Neural cell (in vitro differentiated cells): ENCODE results near the gene MTARC1. TPM values are rescaled to one million over a fixed set of nuclear protein-coding genes. Genes with fewer than 3 reads are reported as not detected.

Experiments used
- H2AFZ ChIP-seq: fragments of 200-600, 300-800 bp; sonication (generic), shearing (Covaris generic); 2 replicates; pipeline ENCODE4 v1.6.0; 2014; ENCODE audit warnings: low read depth, mild to moderate bottlenecking, antibody characterized with exemption, low read length, moderate library complexity
- H3F3A ChIP-seq: fragments of 200-600 bp; shearing (Covaris generic); 2 replicates; pipeline ENCODE4 v1.6.1; 2016; ENCODE audit warnings: mild to moderate bottlenecking, moderate library complexity, mixed read lengths, antibody characterized with exemption, low read length; ENCODE audit not compliant: insufficient read depth, poor library complexity, severe bottlenecking
- H3K27ac ChIP-seq: fragments of 200-600, 300-800 bp; sonication (generic), shearing (Covaris generic); 2 replicates; pipeline ENCODE4 v1.5.1; 2014; ENCODE audit warnings: mild to moderate bottlenecking, low read length, moderate library complexity
- H3K27me3 ChIP-seq: fragments of 300-800, 200-600 bp; sonication (generic), shearing (Covaris generic); 2 replicates; pipeline ENCODE4 v1.6.0; 2014; ENCODE audit warnings: mild to moderate bottlenecking, low read depth, low read length, moderate library complexity; ENCODE audit not compliant: insufficient read depth
- H3K36me3 ChIP-seq: fragments of 300-800, 200-600 bp; sonication (generic), shearing (Covaris generic); 2 replicates; pipeline ENCODE4 v1.5.1; 2014; ENCODE audit warnings: mild to moderate bottlenecking, antibody characterized with exemption, low read length, moderate library complexity; ENCODE audit not compliant: insufficient read depth
- H3K4me2 ChIP-seq: fragments of 300-800, 200-600 bp; sonication (generic), shearing (Covaris generic); 2 replicates; pipeline ENCODE4 v1.6.0; 2014; ENCODE audit warnings: mild to moderate bottlenecking, low read length
- H3K4me3 ChIP-seq: fragments of 300-800, 200-600 bp; sonication (generic), shearing (Covaris generic); 2 replicates; pipeline ENCODE4 v1.5.1; 2014; ENCODE audit warnings: mild to moderate bottlenecking, low read length, moderate library complexity
- H3K79me2 ChIP-seq: fragments of 200-600 bp; shearing (Covaris generic); replicated peaks from 2 replicates; pipeline ENCODE4 v1.6.0; 2014; ENCODE audit warnings: mild to moderate bottlenecking, low read length, moderate library complexity; ENCODE audit not compliant: insufficient read depth
- H3K9ac ChIP-seq: fragments of 300-800, 200-600 bp; sonication (generic), shearing (Covaris generic); 2 replicates; pipeline ENCODE4 v1.6.1; 2016; ENCODE audit warnings: mild to moderate bottlenecking, low read length, mixed read lengths
- H3K9me2 ChIP-seq: fragments of 200-600 bp; shearing (Covaris generic); 2 replicates; pipeline ENCODE4 v1.6.1; 2016; ENCODE audit warnings: mild to moderate bottlenecking, low read length, mixed read lengths; ENCODE audit not compliant: insufficient read depth
- H3K9me3 ChIP-seq: fragments of 200-600, 300-800 bp; sonication (generic), shearing (Covaris generic); 2 replicates; pipeline ENCODE4 v1.6.1; 2016; ENCODE audit warnings: mild to moderate bottlenecking, mixed run types, low read length, moderate library complexity, mixed read lengths
- H4K20me1 ChIP-seq: fragments of 200-600 bp; shearing (Covaris generic); 2 replicates; pipeline ENCODE4 v1.6.1; 2016; ENCODE audit warnings: mild to moderate bottlenecking, mixed run types; ENCODE audit not compliant: insufficient read depth
- CTCF ChIP-seq: fragments of 450-650 bp; IDR thresholded peaks from 2 replicates; pipeline ENCODE4 v1.5.1; 2014; ENCODE audit warnings: antibody characterized with exemption, mild to moderate bottlenecking, moderate library complexity; ENCODE audit not compliant: poor library complexity, severe bottlenecking
- EP300 ChIP-seq: fragments of 450-650 bp; conservative IDR thresholded peaks from 2 replicates; pipeline ENCODE4 v1.6.1; 2014; ENCODE audit warnings: antibody characterized with exemption, mild to moderate bottlenecking, moderate library complexity; ENCODE audit not compliant: poor library complexity, severe bottlenecking
- EZH2 ChIP-seq: fragments of 200-600, 300-800 bp; shearing (Covaris generic), sonication (generic); IDR thresholded peaks from 2 replicates; pipeline ENCODE4 v1.6.1; 2014; ENCODE audit warnings: antibody characterized with exemption, low read length, borderline replicate concordance, mild to moderate bottlenecking; ENCODE audit not compliant: insufficient read depth, poor library complexity, severe bottlenecking
- MXI1 ChIP-seq: fragments of 450-650 bp; conservative IDR thresholded peaks from 2 replicates; pipeline ENCODE4 v1.6.1; 2014; ENCODE audit warnings: antibody characterized with exemption, mild to moderate bottlenecking; ENCODE audit not compliant: poor library complexity, severe bottlenecking
- POLR2AphosphoS5 ChIP-seq: IDR thresholded peaks from 2 replicates; pipeline ENCODE4 v1.6.1; 2012
- RAD21 ChIP-seq: fragments of 450-650 bp; conservative IDR thresholded peaks from 2 replicates; pipeline ENCODE4 v1.6.1; 2014; ENCODE audit warnings: antibody characterized with exemption, mild to moderate bottlenecking, moderate library complexity
- SMC3 ChIP-seq: fragments of 450-650 bp; conservative IDR thresholded peaks from 2 replicates; pipeline ENCODE4 v1.6.1; 2014; ENCODE audit warnings: antibody characterized with exemption, mild to moderate bottlenecking, moderate library complexity; ENCODE audit not compliant: poor library complexity
- TAF1 ChIP-seq: IDR thresholded peaks from 2 replicates; pipeline ENCODE4 v1.6.1; 2012; ENCODE audit warnings: low read depth
- polyA plus RNA-seq: library from polyadenylated mRNA; depleted of rRNA; stranded (reverse); fragments of >200 nt; gene quantifications from 2 replicates; pipeline ENCODE4 v1.2.3, GENCODE V29; 2014
- TF ChIP-seq, protein P1 (sequence below): IDR thresholded peaks from 2 replicates; pipeline ENCODE4 v1.6.1; 2012; ENCODE audit warnings: borderline replicate concordance

MTARC1 gene
- polyA plus RNA-seq, 1 donor from 2014 or later: 4.2 TPM

DNA sequence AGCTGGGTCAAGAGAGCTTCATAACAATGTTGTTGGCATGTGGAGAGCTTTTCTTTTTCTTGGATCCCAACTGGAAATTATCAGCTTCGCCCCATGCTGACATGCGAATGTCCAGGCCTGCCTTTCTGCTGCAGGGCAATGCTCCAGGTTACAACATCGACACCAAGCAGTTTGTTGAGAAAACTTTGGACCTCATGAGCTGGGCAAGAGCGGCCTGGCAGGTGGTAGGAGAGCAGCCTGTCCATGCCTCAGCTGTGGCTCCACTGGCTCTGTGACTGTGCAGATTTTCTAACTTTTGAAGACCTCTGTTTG lies 41.4 kb downstream of the MTARC1 start:
- no peaks in the 10 kb centered on the region for H3F3A ChIP-seq
- H3K9ac ChIP-seq: no peak overlapping the region
- no peaks in the 10 kb centered on the region for H3K27me3 ChIP-seq
- H3K4me3 ChIP-seq: no peak overlapping the region
- no peaks in the 10 kb centered on the region for H3K36me3 ChIP-seq
- H3K9me2 ChIP-seq: no peaks in the 10 kb centered on the region
- H3K27ac ChIP-seq: no peak overlapping the region
- TF ChIP-seq POLR2AphosphoS5 (no peak), MXI1 (no peak), EZH2 (no peak), EP300 (no peak), CTCF (no peak), RAD21 (no peak), TAF1 (no peak), SMC3 (no peak)
- TF ChIP-seq, protein P1, sequence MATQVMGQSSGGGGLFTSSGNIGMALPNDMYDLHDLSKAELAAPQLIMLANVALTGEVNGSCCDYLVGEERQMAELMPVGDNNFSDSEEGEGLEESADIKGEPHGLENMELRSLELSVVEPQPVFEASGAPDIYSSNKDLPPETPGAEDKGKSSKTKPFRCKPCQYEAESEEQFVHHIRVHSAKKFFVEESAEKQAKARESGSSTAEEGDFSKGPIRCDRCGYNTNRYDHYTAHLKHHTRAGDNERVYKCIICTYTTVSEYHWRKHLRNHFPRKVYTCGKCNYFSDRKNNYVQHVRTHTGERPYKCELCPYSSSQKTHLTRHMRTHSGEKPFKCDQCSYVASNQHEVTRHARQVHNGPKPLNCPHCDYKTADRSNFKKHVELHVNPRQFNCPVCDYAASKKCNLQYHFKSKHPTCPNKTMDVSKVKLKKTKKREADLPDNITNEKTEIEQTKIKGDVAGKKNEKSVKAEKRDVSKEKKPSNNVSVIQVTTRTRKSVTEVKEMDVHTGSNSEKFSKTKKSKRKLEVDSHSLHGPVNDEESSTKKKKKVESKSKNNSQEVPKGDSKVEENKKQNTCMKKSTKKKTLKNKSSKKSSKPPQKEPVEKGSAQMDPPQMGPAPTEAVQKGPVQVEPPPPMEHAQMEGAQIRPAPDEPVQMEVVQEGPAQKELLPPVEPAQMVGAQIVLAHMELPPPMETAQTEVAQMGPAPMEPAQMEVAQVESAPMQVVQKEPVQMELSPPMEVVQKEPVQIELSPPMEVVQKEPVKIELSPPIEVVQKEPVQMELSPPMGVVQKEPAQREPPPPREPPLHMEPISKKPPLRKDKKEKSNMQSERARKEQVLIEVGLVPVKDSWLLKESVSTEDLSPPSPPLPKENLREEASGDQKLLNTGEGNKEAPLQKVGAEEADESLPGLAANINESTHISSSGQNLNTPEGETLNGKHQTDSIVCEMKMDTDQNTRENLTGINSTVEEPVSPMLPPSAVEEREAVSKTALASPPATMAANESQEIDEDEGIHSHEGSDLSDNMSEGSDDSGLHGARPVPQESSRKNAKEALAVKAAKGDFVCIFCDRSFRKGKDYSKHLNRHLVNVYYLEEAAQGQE: no peak
- no peaks in the 10 kb centered on the region for H4K20me1 ChIP-seq
- no peaks in the 10 kb centered on the region for H3K79me2 ChIP-seq
- no peaks in the 10 kb centered on the region for H3K9me3 ChIP-seq
- no peak overlapping the region for H3K4me2 ChIP-seq
- H2AFZ ChIP-seq: no peak overlapping the region

GRCh38 chr1:220828950-220829586 lies 42.4 kb downstream of the MTARC1 start:
- Histone ChIP-seq H3K36me3 (no peaks in the 10 kb centered on the region), H3K27ac (no peak overlapping the region), H4K20me1 (no peaks in the 10 kb centered on the region), H3F3A (no peaks in the 10 kb centered on the region), H3K9me3 (no peaks in the 10 kb centered on the region), H3K4me2 (no peak overlapping the region), H3K27me3 (no peaks in the 10 kb centered on the region), H3K79me2 (no peaks in the 10 kb centered on the region), H2AFZ (no peak overlapping the region), H3K9me2 (no peaks in the 10 kb centered on the region), H3K4me3 (no peak overlapping the region), H3K9ac (no peak overlapping the region)
- TF ChIP-seq POLR2AphosphoS5 (no peak), RAD21 (no peak)

DNA sequence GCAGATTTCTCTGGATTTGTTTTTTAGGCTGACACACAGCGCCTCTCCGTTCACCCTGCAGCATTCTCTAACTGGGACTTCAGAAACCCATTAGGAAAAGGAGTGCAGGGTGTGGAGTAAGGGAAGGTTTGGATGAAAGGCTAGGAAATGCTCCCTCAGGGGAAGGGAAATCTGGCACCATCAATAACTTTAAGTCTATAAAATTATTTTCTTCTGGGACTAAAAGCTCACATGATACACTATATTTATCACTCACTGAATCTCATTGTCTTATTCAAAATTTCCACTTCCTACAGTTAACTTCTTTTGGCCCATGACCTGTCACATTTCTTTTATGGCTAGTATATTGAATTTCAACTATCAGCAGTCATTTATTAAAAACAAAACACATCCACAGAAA lies 46.7 kb downstream of the MTARC1 start:
- H3K36me3 ChIP-seq: no peaks in the 10 kb centered on the region
- H4K20me1 ChIP-seq: no peaks in the 10 kb centered on the region
- no peak overlapping the region for H3K9ac ChIP-seq
- H2AFZ ChIP-seq: no peak overlapping the region
- H3K4me2 ChIP-seq: no peak overlapping the region
- no peaks in the 10 kb centered on the region for H3K9me3 ChIP-seq
- no peaks in the 10 kb centered on the region for H3F3A ChIP-seq
- H3K27ac ChIP-seq: no peak overlapping the region
- H3K9me2 ChIP-seq: no peaks in the 10 kb centered on the region
- H3K27me3 ChIP-seq: no peaks in the 10 kb centered on the region
- no peak overlapping the region for H3K4me3 ChIP-seq
- no peaks in the 10 kb centered on the region for H3K79me2 ChIP-seq
- TF ChIP-seq TAF1 (no peak), EZH2 (no peak), SMC3 (no peak), CTCF (no peak), EP300 (no peak), POLR2AphosphoS5 (no peak), RAD21 (no peak), MXI1 (no peak)
- TF ChIP-seq, protein P1: no peak
